IPS-18c (cell line): ENCODE measurements around the gene FMN1.

Source experiments
- H3K4me3 ChIP-seq: 2 replicates; pipeline ENCODE4 v1.7.0; 2013; ENCODE audit warnings: low read depth, mild to moderate bottlenecking, low read length, moderate library complexity; ENCODE audit not compliant: insufficient read depth
- H3K9me3 ChIP-seq: one replicate; pipeline ENCODE4 v1.6.1; 2013; ENCODE audit warnings: mild to moderate bottlenecking, low read length, moderate library complexity; ENCODE audit not compliant: control insufficient read depth, insufficient read depth

FMN1 gene

DNA sequence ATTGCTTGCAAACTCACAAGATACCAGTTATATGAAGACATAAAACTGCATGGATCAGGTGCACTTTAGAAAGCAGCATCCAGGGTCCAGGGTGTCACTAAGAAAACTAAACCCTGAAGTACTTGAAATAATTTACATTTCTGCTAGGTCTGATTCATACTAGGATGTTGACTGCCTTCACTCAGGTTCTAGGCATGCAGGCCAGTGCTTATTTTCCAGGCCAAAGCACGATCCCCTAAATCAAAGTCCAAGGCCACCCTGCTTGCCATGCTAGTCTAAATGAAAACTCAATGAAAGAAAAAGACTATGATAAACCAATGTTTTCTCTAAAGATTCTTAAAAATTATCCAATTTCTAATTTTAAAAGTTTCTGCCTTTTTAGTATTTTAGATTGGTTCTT is 427.3 kb downstream of the FMN1 start:
- Histone ChIP-seq H3K4me3 (no peak overlapping the region), H3K9me3 (no peaks in the 10 kb centered on the region)

DNA sequence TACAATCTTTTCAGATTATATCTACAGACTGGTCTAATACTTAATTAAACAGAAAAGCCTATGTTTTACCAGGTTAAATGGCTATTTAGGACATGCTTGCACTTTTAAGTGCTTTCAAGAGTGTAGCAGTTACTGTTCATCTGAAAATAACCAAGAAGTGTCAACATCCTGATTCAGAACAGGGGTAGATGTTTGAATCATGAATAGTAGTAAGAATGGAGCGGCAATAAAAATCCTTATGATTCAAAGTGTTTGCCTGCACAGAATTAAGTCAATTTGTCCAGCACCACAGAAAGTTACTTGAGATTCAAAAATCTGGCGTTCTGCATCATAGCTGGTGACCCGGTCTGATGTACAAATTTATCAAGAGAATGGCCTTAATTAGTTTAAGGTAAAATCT is 428.4 kb downstream of the FMN1 start:
- Histone ChIP-seq H3K4me3 (no peak overlapping the region), H3K9me3 (no peaks in the 10 kb centered on the region)

DNA sequence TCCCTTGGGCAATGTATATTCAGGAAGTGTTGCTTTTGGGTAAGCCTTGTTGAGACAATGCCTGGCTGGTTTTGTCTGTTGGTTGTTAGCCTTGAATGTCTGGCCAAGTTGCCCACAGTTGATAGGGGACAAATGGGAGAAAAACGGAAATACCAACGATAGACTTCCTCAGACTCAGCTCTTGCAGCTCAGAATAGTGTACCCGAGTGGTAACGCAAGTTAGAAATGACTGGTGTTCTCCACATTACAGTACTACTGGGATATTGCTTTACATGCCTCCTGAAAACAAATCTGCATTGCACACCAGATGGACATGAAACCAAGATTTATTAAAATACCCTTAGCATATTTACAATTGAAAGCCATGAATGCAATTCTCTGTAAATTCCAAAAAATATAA is 429.3 kb downstream of the FMN1 start:
- H3K9me3 ChIP-seq: no peaks in the 10 kb centered on the region
- H3K4me3 ChIP-seq: no peak overlapping the region

DNA sequence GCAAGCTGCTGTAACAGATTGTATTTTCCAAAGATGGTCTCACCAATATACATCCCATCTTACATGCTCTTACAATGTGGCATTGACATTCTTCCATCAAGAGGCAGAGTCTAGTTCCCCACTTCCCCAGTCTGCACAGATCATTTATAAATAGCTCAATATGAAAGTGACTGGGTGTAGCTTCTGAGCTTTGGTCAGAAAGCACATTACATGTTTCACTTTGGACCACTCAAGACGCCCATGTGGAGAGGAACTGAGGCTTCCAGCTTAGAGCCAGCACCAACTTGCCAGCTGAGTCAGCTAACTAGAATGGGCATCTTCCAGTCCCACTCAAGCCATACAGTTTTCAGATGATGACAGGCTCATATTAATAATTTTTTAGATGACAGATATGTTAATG is 431.2 kb downstream of the FMN1 start:
- no peak overlapping the region for H3K4me3 ChIP-seq
- H3K9me3 ChIP-seq: no peaks in the 10 kb centered on the region

DNA sequence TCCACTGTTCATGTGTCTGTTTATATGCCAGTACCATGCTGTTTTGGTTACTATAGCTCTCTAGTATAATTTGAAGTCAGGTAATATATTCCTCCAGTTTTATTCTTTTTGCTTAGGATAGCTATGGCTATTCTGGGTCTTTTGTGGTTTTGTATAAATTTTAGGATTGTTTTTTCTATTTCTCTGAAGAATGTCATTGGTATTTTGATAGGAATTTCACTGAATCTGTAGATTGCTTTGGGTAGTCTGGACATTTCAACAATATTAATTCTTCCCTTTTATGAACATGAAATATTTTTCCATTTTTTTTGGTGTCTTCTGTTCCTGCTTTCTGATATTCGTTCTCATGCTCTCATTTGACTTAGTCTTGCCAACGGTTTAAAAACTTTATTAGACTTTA is 437.1 kb downstream of the FMN1 start:
- Histone ChIP-seq H3K9me3 (no peaks in the 10 kb centered on the region), H3K4me3 (no peak overlapping the region)

DNA sequence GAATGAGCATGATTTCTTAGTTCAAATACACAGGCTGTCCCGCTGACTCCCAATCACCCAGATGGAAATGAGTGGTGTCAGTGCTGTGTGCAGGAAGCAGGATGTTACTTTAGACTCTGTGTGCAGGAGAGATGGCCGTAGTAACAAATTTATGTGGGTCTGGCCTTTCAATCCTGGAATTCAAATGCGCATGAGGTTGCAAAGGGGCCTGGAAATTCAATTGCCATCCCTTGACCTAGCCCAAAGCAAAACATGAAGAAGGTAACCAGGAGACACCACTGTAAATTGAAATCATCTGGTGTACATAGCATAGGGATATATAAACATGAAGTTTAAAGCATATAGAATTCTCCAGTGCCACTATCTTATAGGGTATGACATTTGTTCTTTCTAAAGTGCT is 443.5 kb downstream of the FMN1 start:
- H3K4me3 ChIP-seq: no peak overlapping the region
- no peaks in the 10 kb centered on the region for H3K9me3 ChIP-seq

DNA sequence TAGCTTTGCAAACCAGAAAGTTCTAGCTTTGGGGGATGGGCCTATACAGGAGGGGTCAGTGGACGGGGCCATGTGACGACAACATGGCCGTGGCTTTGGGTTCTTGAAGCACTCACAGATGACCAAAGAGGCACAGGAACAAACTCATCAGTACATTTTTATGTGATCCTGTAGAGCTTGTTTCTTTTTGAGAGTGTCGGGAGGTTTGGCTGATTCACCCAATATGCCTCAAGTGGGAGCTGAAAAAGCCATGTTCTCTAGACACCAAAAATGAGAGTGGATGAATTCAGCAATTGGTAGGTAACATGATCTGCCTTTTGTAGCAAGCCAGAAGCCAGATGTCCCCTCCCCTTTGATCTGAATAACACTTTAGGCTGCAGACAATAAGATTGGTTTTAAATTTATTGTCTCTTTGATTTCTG is 446.6 kb downstream of the FMN1 start:
- no peaks in the 10 kb centered on the region for H3K9me3 ChIP-seq
- no peak overlapping the region for H3K4me3 ChIP-seq

DNA sequence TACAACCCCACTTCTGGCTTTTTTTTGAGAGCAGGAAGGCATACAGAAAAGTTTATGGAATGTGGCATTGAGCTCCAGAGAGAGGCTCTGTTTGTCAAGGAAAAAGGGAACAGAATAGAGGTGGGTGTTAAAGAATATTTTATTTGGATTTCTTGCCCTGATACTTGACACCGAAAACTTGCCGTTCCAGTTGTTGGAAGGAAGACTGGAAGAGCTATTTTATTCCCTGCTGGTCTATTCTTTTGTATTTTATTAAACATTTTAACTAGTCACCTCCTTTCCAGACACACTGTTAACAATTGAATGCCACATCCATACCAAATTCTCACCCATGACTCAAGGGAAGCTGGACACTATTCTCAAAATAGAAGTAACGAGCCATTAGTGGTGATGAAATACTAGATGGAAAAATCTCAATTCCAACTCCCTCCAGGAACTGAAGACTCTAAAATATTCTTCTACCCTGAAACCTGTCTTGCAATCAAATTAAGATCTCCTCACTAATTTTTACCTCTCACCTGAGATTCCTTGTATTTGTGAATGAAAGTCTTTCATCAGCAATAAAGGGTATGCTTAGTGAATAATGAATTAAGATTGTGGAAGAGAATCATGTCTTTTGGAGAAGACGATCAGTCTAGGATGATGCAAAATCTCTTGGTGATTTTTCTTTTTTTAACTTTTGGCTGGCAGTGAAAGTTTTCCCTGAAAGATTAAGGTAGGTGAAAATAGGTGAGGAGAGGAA is 448.2 kb downstream of the FMN1 start:
- H3K4me3 ChIP-seq: no peak overlapping the region
- no peaks in the 10 kb centered on the region for H3K9me3 ChIP-seq

DNA sequence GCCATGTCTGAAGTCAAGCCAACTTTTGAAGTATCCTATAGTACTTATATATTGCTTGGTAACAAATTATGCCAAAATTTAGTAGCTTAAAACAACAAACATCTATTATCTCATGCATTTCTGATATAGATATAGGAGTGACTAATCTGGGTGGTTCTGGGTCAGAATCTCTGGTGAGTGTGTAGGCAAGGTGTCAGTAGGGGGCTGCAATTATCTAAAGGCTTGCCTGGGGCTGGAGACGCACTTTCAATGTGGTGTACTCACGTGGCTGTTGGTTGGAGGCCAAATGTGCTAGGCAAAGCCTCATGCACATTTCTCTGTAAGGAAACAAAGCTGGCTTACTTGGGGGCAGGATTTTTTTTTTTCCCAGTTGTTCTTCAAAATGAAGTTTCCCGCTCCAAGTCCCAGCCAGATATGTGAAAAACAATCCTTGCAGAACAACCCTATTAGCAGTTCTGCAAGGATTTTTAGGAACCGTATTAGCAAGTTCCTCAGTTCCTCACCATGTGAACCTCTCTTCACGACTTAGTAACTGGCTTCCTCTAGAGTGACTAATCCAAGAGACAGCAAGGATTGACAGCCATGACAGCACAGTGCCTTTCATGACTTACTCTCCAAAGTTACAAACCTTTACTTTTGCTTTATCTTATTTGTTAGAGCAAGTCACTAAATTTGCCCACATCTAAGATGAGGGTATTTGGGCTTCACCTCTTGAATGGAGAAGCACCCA is 450.9 kb downstream of the FMN1 start:
- Histone ChIP-seq H3K4me3 (no peak overlapping the region), H3K9me3 (no peaks in the 10 kb centered on the region)

DNA sequence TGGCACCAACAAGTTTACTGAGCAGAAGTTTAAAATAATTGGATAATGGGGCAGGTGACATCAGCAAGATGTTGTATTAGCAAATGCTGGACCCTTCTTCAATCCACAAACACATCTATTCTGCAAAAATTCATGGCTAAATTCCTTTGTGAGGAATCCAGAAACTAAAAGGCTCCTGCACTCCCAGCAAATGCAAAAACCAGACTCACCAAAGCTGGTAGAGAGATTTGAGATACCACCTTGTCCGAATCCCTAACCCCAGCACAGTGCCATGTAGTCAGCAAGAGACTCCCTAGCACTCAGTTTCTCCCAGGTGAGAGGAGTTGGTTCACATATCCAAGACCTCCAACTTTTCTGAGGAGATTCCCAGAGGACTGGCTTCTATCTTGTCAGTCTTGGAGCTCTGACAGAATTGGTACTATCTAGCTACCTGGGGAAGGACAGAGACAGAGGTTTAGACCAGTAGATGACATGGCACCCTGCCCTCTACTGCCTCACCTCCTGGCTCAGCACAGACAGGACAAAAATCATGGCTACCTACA is 454.9 kb downstream of the FMN1 start:
- no peaks in the 10 kb centered on the region for H3K9me3 ChIP-seq
- H3K4me3 ChIP-seq: no peak overlapping the region

DNA sequence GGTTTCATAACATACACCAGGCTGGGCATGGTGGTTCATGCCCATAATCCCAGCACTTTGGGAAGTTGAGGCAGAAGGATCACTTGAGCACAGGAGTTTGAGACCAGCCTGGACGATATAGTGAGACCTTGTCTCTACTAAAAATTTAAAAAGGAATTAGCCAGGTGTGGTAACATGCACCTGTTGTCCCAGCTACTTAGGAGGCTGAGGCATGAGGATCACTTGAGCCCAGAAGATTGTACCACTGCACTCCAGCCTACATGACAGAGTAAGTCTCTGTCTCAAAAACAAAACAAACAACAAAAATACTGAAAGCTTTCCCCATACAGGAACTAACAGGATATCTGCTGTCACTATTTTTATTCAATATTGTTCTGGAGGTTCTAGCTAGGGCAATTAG is 455.8 kb downstream of the FMN1 start:
- Histone ChIP-seq H3K4me3 (no peak overlapping the region), H3K9me3 (no peaks in the 10 kb centered on the region)

DNA sequence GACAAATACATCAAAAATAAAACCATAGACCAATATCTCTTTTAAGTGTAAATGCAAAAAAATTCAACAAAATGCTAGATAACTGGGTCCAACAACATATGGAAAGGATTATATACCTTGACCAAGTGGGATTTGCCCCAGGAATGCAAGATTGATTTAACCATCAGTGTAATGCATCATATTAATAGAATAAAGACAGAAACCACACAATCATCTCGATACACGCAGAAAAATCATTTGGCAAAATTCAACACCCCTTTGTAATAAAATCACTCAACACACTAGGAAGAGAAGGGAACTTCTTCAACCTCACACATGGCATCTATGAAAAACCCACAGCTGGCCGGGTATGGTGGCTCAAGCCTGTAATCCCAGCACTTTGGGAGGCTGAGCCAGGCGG is 457.2 kb downstream of the FMN1 start:
- Histone ChIP-seq H3K4me3 (no peak overlapping the region), H3K9me3 (no peaks in the 10 kb centered on the region)

DNA sequence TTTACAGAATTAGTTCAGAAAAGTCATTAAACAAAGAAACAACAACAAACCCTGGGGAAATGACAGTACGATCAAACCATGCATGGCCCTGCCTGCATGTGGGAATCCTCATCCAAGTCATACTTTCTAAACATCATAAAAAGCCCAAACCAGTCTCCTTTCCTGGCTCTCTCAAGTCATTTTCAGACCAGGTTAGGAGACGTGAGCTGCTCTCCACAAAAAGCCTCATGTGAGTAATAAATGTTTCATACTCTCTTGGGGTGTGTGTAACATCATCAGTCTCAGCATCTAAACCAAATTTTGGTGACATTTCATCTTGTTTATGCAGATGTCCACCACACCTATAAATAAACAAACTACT is 457.8 kb downstream of the FMN1 start:
- H3K9me3 ChIP-seq: no peaks in the 10 kb centered on the region
- H3K4me3 ChIP-seq: no peak overlapping the region

DNA sequence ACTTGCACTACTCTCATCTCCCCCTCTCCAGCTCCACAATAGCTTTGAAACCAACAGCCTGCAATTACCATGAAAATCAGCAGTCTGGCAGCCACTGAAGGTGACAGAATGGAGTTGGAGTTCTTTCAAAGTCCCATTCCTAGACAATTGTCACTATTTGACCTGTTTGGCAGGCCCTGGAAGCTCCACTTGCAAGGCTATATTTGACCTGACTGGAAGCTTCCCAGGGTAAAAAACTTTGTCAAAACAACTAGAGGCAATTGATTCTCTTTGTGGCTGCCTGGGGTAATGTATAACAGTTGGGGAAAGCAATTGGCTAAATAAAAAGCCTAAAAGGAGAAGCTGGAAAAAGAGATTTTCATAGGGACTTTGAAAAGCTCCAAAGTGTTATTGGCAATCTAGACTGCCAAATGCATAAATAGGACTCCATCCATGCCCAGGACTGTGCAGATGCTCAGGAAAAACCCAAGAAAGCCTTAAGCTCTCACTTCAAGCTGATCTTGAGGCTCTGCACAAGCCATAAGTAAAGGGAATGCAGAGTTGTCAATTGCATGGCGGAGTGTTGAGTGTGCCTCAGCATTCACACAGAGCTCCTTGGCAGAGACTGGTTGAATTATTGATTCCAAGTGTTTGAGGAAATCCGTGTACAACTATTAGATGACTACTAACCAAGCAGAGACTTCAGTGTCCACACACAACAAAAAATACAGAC is 458.4 kb downstream of the FMN1 start:
- Histone ChIP-seq H3K9me3 (no peaks in the 10 kb centered on the region), H3K4me3 (no peak overlapping the region)

DNA sequence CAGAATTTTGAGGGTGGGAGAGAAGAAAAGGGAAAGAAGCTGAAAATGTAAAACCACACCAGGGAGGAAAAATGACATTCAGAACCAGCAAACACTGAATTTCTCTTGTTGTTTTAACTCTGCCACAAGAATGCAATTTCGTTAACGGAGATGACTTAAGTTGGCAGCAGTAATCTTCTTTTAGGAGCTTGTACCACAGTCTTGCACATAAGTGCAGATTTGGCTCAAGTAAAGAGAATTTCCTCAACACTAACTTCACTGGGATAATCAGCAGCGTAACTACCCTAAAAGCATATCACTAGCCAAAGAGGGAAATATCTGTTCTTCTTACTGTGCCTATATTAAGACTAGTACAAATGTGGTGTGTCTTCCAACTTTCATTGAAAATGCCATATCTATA is 461.2 kb downstream of the FMN1 start:
- H3K4me3 ChIP-seq: no peak overlapping the region
- H3K9me3 ChIP-seq: no peaks in the 10 kb centered on the region

DNA sequence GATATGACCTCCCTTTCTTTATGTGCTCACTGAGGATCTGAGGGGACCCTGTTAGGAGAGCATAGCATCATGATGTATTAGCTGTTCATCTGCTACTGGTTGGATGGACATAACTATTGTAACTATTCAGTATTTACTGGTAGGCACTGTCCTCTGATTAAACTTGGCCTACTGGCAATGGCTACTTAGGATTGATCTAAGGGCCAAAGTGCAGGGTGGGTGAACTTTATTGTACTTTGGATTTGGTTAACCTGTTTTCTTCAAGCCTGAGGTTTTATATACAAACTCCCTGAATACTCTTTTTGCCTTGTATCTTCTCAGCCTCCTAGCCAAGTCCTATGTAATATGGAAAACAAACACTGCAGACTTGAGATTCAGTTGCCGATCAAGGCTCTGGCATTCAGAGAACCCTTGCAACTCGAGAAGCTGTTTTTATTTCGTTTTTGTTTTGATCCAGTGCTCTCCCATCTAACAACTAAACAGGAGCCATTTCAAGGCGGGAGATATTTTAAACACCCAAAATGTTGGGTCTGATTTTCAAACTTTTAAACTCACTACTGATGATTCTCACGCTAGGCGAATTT is 461.8 kb downstream of the FMN1 start:
- Histone ChIP-seq H3K4me3 (no peak overlapping the region), H3K9me3 (no peaks in the 10 kb centered on the region)

DNA sequence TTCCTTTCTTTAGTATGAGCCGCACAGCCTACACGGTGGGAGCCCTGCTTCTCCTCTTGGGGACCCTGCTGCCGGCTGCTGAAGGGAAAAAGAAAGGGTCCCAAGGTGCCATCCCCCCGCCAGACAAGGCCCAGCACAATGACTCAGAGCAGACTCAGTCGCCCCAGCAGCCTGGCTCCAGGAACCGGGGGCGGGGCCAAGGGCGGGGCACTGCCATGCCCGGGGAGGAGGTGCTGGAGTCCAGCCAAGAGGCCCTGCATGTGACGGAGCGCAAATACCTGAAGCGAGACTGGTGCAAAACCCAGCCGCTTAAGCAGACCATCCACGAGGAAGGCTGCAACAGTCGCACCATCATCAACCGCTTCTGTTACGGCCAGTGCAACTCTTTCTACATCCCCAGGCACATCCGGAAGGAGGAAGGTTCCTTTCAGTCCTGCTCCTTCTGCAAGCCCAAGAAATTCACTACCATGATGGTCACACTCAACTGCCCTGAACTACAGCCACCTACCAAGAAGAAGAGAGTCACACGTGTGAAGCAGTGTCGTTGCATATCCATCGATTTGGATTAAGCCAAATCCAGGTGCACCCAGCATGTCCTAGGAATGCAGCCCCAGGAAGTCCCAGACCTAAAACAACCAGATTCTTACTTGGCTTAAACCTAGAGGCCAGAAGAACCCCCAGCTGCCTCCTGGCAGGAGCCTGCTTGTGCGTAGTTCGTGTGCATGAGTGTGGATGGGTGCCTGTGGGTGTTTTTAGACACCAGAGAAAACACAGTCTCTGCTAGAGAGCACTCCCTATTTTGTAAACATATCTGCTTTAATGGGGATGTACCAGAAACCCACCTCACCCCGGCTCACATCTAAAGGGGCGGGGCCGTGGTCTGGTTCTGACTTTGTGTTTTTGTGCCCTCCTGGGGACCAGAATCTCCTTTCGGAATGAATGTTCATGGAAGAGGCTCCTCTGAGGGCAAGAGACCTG is 463.5 kb downstream of the FMN1 start:
- no peaks in the 10 kb centered on the region for H3K9me3 ChIP-seq
- no peak overlapping the region for H3K4me3 ChIP-seq
